Sigmoid colon (tissue), 4 donors: ENCODE data around the gene EHD2.

Experiments used
- CTCF ChIP-seq, 4 experiments: fragments of 450-650 bp in 3 of 4; fragments of 200-600 bp in 1 of 4; IDR thresholded peaks; one replicate each; pipeline ENCODE4 v1.5.1; 2016 to 2019; ENCODE audit warnings: antibody characterized with exemption in 4 of 4, mild to moderate bottlenecking in 3 of 4, moderate library complexity in 2 of 4
- POLR2A ChIP-seq, 2 donors: fragments of 450-650 bp; IDR thresholded peaks; one replicate each; pipeline ENCODE4 v1.6.1; 2016; ENCODE audit warnings: antibody characterized with exemption in 2 of 2, mild to moderate bottlenecking in 2 of 2, moderate library complexity in 2 of 2
- POLR2AphosphoS5 ChIP-seq, 4 donors: sonication (generic); formaldehyde crosslinking; IDR thresholded peaks; one replicate each; pipeline ENCODE4 v1.6.1; 2017; ENCODE audit warnings: antibody characterized with exemption in 4 of 4

- TF ChIP-seq CTCF (IDR thresholded peaks at IDR 0.05), result no peak
- TF ChIP-seq POLR2A (IDR thresholded peaks at IDR 0.05), result no peak
- TF ChIP-seq POLR2AphosphoS5 (IDR thresholded peaks at IDR 0.05), result no peak
These were observed 25.3 kb upstream of the EHD2 start for GRCh38 chr19:47687906-47688305.
